ENCODE results near the gene PTF1A. TPM values are rescaled to one million over a fixed set of nuclear protein-coding genes. Genes with fewer than 3 reads are reported as not detected.

The PTF1A gene
- total and polyA plus RNA-seq, 2 of the 4 experiments (the other 2 are of a cell fraction): not detected

DNA sequence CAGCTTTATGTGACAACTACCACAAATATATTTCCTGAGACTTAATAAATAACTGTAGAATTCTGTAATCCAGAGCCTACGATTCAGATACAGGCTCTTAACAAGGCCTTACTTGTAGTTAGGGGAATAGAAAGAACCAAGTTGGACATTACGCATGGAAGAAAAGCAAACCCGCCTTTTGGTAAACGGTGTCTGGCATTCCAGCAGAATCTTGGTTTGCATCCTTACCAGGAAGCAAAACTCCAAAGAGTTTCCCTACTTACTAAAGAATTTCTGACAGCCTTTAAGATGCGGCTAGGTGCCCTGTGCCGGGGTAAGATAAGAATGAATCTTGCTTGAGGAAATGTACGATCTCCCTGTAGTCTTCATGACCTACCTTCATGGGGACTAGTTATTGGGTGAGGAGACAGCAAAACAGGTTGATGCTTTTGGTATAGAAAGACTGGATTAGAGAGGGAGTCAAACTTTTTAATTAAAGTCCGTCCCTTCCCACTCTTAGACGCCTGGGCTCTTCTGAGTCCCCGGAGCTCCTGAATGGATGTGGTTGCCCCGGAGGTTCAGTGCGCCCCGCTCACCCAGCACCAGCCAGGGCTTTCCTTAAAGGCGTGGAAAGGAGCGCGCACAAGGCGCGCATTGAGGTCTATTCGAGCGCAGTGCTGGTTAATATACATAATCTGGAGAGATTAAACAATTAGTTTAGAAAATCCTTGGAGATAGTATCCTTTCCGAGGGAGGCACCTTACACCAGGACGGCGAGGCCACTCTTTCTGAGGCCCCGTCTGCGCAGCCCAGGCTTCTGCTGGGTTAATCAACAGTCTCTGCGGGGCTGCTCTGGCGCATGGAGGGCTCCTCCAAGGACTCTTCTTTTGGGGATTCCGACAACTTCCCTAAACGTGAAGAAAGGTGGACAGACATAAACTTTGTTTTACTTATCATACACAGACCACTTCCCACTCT, 11.5 kb downstream of the PTF1A start:
- WGBS, 2 experiments (ENCODE audit: extremely low coverage in 2 of 2, insufficient read length in 1 of 2): 5% methylated on average over 8 of the region's 29 CpGs; no CpG with 5 or more reads in 1 of the 2 experiments
- Histone ChIP-seq H3K4me3 (ENCODE audit: insufficient read depth, low read depth, low read length) (no peak overlapping the region), H4K5ac (ENCODE audit: low read depth, low read length) (no peak overlapping the region), H3K4me2 (ENCODE audit: low read depth, low read length) (no peak overlapping the region), H3K14ac (replicated peaks; ENCODE audit: low read depth, low read length) (no peak overlapping the region), H3K56ac (ENCODE audit: extremely low read depth, insufficient read depth, low read length) (no peak overlapping the region), H3K36me3 (ENCODE audit: control insufficient read depth, insufficient read depth, low read length) (no peaks in the 10 kb centered on the region), H4K91ac (ENCODE audit: insufficient read depth, low read depth, low read length) (no peak overlapping the region), H3K4ac (ENCODE audit: low read depth, low read length) (no peak overlapping the region), H2BK120ac (ENCODE audit: low read depth, low read length) (no peak overlapping the region), H3K27ac (ENCODE audit: insufficient read depth, low read length) (no peak overlapping the region), H2BK5ac (ENCODE audit: low read depth, low read length, poor library complexity, severe bottlenecking) (no peak overlapping the region), H2AK5ac (ENCODE audit: low read depth, low read length) (no peak overlapping the region), H4K20me1 (ENCODE audit: insufficient read depth, low read length) (no peaks in the 10 kb centered on the region), H3K9me3 (ENCODE audit: control insufficient read depth, insufficient read depth, low read length) (no peaks in the 10 kb centered on the region), H3K4me1 (ENCODE audit: control insufficient read depth, insufficient read depth, low read length) (no peaks in the 10 kb centered on the region), H2BK20ac (ENCODE audit: low read depth, low read length) (no peak overlapping the region), H4K8ac (ENCODE audit: low read depth in 2 of 2, low read length in 2 of 2) (no peak overlapping the region), H2AK9ac (replicated peaks; ENCODE audit: low read depth, low read length, poor library complexity) (no peak overlapping the region), H3K27me3 (ENCODE audit: control insufficient read depth, insufficient read depth, low read length) (peaks cover 24% of the 10 kb centered on the region), H3K23ac (ENCODE audit: low read depth, low read length) (no peak overlapping the region), H3K79me1 (ENCODE audit: low read depth in 1 of 2, low read length in 2 of 2) (no peaks in the 10 kb centered on the region), H3K9me1 (ENCODE audit: insufficient read depth, low read length) (no peaks in the 10 kb centered on the region), H2BK15ac (ENCODE audit: low read depth, low read length) (no peak overlapping the region), H3K18ac (ENCODE audit: low read depth, low read length) (no peak overlapping the region), H2AFZ (replicated peaks; ENCODE audit: low read length, poor library complexity) (no peak overlapping the region), H3K9ac (ENCODE audit: low read depth, low read length) (no peak overlapping the region)
- intact Hi-C loops (cut with micrococcal nuclease): no loop called here
- TF ChIP-seq CHD1 (IDR thresholded peaks at IDR 0.05; ENCODE audit: low read depth, low read length): no peak
- dilution Hi-C loops (cut with HindIII; ENCODE audit: low sequenced_read_pairs, unreplicated experiment): no loop called here
- DNase-seq (no peak), ATAC-seq (ENCODE audit: low read depth) (no peak)
- no TSS peak for BruUV-seq (replicated peaks)
- CTCF ChIA-PET: interaction anchor here (0.6 kb wide), 1 partner anchor 9 kb away, joined by 5 read pairs; no protein-coding TSS in a partner anchor
- POLR2A ChIA-PET (ENCODE audit: unreplicated experiment): no interaction called here
- in situ Hi-C loops (cut with MboI; ENCODE audit: low sequenced_read_pairs): no loop called here

Measured in IMR-90 (cell line).